H1 (cell line): ENCODE data around the gene MYO9A. TPM values are rescaled to one million over a fixed set of nuclear protein-coding genes. Genes with fewer than 3 reads are reported as not detected.

ENCODE experiments used
- CTCF ChIP-seq, 3 experiments: IDR thresholded peaks; 1 replicate in 2 of 3; 2 replicates in 1 of 3; pipeline versions ENCODE4 v1.5.1 to v1.6.1; 2011; ENCODE audit warnings: low read length in 3 of 3, mild to moderate bottlenecking in 3 of 3, inconsistent platforms in 2 of 3, low read depth in 1 of 3, moderate library complexity in 1 of 3; ENCODE audit not compliant: insufficient read depth in 1 of 3; ENCODE audit errors: control extremely low read depth in 1 of 3
- SP2 ChIP-seq: IDR thresholded peaks from 2 replicates; pipeline ENCODE4 v1.6.1; 2012; ENCODE audit warnings: mild to moderate bottlenecking, low read length, inconsistent platforms
- SP4 ChIP-seq: IDR thresholded peaks from 2 replicates; pipeline ENCODE4 v1.6.1; 2012; ENCODE audit warnings: low read length, inconsistent platforms
- TAF1 ChIP-seq: IDR thresholded peaks from 2 replicates; pipeline ENCODE4 v1.6.1; 2011; ENCODE audit warnings: mild to moderate bottlenecking, low read depth, low read length
- TCF12 ChIP-seq: IDR thresholded peaks from 2 replicates; pipeline ENCODE4 v1.6.1; 2011; ENCODE audit warnings: low read depth, mild to moderate bottlenecking, low read length
- polyA plus RNA-seq, 7 experiments: library from polyadenylated mRNA; depleted of rRNA in 3 of 7; stranded (reverse) in 5 of 7; unstranded in 2 of 7; fragments of >200 nt in 5 of 7; fragments of 200-250 nt in 2 of 7; gene quantifications; 1 replicate in 5 of 7; 2 replicates in 1 of 7; 4 replicates in 1 of 7; pipeline versions ENCODE4 v1.2.1 to v1.2.3, GENCODE V29; 2011 to 2013; ENCODE audit warnings: missing spikeins in 2 of 7, mixed read lengths in 2 of 7
- total RNA-seq: library from RNA; stranded (reverse); fragmentation: NEBNext Ultra II Directional; extraction: Animal tissue kit (Norgen Biotek cat#: 25700); gene quantifications from 2 replicates; pipeline ENCODE4 v1.2.1, GENCODE V29; 2021

MYO9A gene
- total and polyA plus RNA-seq, 2 of the 8 experiments (the other 6 are each of a cell fraction or from before 2014, with no cell fraction given), result 3.9 to 26.0 TPM

- no peak for TF ChIP-seq CTCF (IDR thresholded peaks at IDR 0.05; ENCODE audit: control extremely low read depth in 1 of 3, insufficient read depth in 1 of 3, low read depth in 1 of 3, low read length in 3 of 3)
- no peak for TF ChIP-seq TCF12
- no peak for TF ChIP-seq TAF1
- no peak for TF ChIP-seq SP2
- TF ChIP-seq SP4, result no peak
Observed at GRCh38 chr15:71809346-71809745, 308.6 kb downstream of the MYO9A start (continued).
